HG03039 (cell line): ENCODE results near the gene DHRS12.
"Not testable (repeated sequence)": the region's sequence is repeated elsewhere in the genome, so short reads cannot be mapped to it uniquely, and the experiment has no call there.

Source experiments
- ATAC-seq: cut with Tn5 transposase; IDR thresholded peaks from one replicate; pipeline ENCODE4 v1.9.1; 2021; ENCODE audit warnings: mild to moderate bottlenecking, moderate library complexity; ENCODE audit not compliant: unreplicated experiment

The DHRS12 gene

GRCh38 chr13:51828730-51829567 lies 25.0 kb upstream of the DHRS12 start:
- no peak for ATAC-seq

- no peak for ATAC-seq
These were observed 23.3 kb upstream of the DHRS12 start for GRCh38 chr13:51827254-51827653.

GRCh38 chr13:51826606-51827005 lies 22.6 kb upstream of the DHRS12 start:
- no peak for ATAC-seq

- ATAC-seq, result no peak
These were observed 21.8 kb upstream of the DHRS12 start for GRCh38 chr13:51825681-51826254.

GRCh38 chr13:51825165-51825592 lies 21.2 kb upstream of the DHRS12 start:
- no peak for ATAC-seq

GRCh38 chr13:51824712-51825111 lies 20.7 kb upstream of the DHRS12 start:
- not testable (repeated sequence) for ATAC-seq

- ATAC-seq, result no peak
These were observed 19.9 kb upstream of the DHRS12 start for GRCh38 chr13:51823863-51824262.

- no peak for ATAC-seq
These were observed 19.4 kb upstream of the DHRS12 start for GRCh38 chr13:51823359-51823758.

- no peak for ATAC-seq
These were observed 18.3 kb upstream of the DHRS12 start for GRCh38 chr13:51822106-51822815.

- ATAC-seq, result no peak
These were observed 17.6 kb upstream of the DHRS12 start for GRCh38 chr13:51821606-51822005.

GRCh38 chr13:51820016-51820597 lies 16.1 kb upstream of the DHRS12 start:
- ATAC-seq, result no peak

GRCh38 chr13:51819544-51819943 lies 15.6 kb upstream of the DHRS12 start:
- ATAC-seq, result no peak

GRCh38 chr13:51818781-51819511 lies 15.0 kb upstream of the DHRS12 start:
- no peak for ATAC-seq

GRCh38 chr13:51818276-51818675 lies 14.3 kb upstream of the DHRS12 start:
- no peak for ATAC-seq

- ATAC-seq, result no peak
These were observed 13.8 kb upstream of the DHRS12 start for GRCh38 chr13:51817717-51818116.

- ATAC-seq, result no peak
These were observed 12.8 kb upstream of the DHRS12 start for GRCh38 chr13:51816604-51817249.

- no peak for ATAC-seq
These were observed 11.9 kb upstream of the DHRS12 start for GRCh38 chr13:51815848-51816247.

- ATAC-seq, result peak; percentile 60
These were observed 11.1 kb upstream of the DHRS12 start for GRCh38 chr13:51814825-51815650.

- no peak for ATAC-seq
These were observed 10.1 kb upstream of the DHRS12 start for GRCh38 chr13:51814071-51814470.
